Heart left ventricle (tissue), 13 donors: ENCODE measurements around the gene GADL1.

Experiments
- CTCF ChIP-seq, 12 donors: fragments of 200-600 bp; sonication (generic) in 4 of 12; IDR thresholded peaks; one replicate each; pipeline versions ENCODE4 v1.5.0 to v1.8.0; 2018 to 2022; ENCODE audit warnings: antibody characterized with exemption in 12 of 12, mild to moderate bottlenecking in 5 of 12
- POLR2A ChIP-seq, 2 donors: fragments of 450-650 bp; IDR thresholded peaks; one replicate each; pipeline ENCODE4 v1.6.1; 2017; ENCODE audit warnings: antibody characterized with exemption in 2 of 2, mild to moderate bottlenecking in 2 of 2, moderate library complexity in 2 of 2
- donor health status: ischemic (EF 13 %, LVEDD 7.1; RV severe dilation, severe dysfunction).
- donor health status: DM: no; HTN: yes; CAD: no.
- donor health status: DM: no; HTN: no; CAD: no.
- donor health status: ischemic (EF 25% LVEDD 6.9; RV normal size, moderate dysfunction).
- donor health status: ischemic (EF 25% LVEDD 5.7; RV mildly dilated, moderate dysfunction).
- donor health status: ischemic (EF 35%, LVEDD 5.7; RV mildly dilated, moderate dysfunction).
- donor health status: nonischemic (EF 11% LVEDD 7.7; RV severe dilation, severe dysfunction).
- donor health status: DM: yes; HTN: yes; CAD: no.
- donor health status: PGD.
- donor health status: ischemic (EF 29% LVEDD 5.4; RV normal size, mild dysfunction).
- donor health status: nonischemic (EF 23%, LVEDD 6.1; RV moderate dilation, normal function).

GRCh38 chr3:30723211-30723610 lies 171.2 kb downstream of the GADL1 start:
- no peak for TF ChIP-seq CTCF (IDR thresholded peaks at IDR 0.05)
- no peak for TF ChIP-seq POLR2A (IDR thresholded peaks at IDR 0.05)
